IPS-20b (cell line): ENCODE measurements around the gene RNF169.

Experiments used
- H3K27ac ChIP-seq: one replicate; pipeline ENCODE4 v1.5.1; 2013; ENCODE audit warnings: low read length
- H3K27me3 ChIP-seq: 2 replicates; pipeline ENCODE4 v1.6.1; 2013; ENCODE audit warnings: mild to moderate bottlenecking, low read length, inconsistent platforms; ENCODE audit not compliant: insufficient read depth
- H3K36me3 ChIP-seq: 2 replicates; pipeline ENCODE4 v1.6.1; 2013; ENCODE audit warnings: low read depth, mild to moderate bottlenecking, inconsistent platforms, low read length, moderate library complexity; ENCODE audit not compliant: insufficient read depth
- H3K4me1 ChIP-seq: 2 replicates; pipeline ENCODE4 v1.6.1; 2013; ENCODE audit warnings: mild to moderate bottlenecking, control low read depth, inconsistent platforms, low read length, moderate library complexity; ENCODE audit not compliant: insufficient read depth
- H3K4me3 ChIP-seq: 2 replicates; pipeline ENCODE4 v1.5.1; 2013; ENCODE audit warnings: mild to moderate bottlenecking, low read length, inconsistent platforms
- H3K9ac ChIP-seq: 2 replicates; pipeline ENCODE4 v1.6.1; 2013; ENCODE audit warnings: low read depth, mild to moderate bottlenecking, inconsistent platforms, low read length, moderate library complexity
- H3K9me3 ChIP-seq: 2 replicates; pipeline ENCODE4 v1.6.1; 2013; ENCODE audit warnings: mild to moderate bottlenecking, low read depth, low read length, inconsistent platforms; ENCODE audit not compliant: insufficient read depth

RNF169 gene

DNA sequence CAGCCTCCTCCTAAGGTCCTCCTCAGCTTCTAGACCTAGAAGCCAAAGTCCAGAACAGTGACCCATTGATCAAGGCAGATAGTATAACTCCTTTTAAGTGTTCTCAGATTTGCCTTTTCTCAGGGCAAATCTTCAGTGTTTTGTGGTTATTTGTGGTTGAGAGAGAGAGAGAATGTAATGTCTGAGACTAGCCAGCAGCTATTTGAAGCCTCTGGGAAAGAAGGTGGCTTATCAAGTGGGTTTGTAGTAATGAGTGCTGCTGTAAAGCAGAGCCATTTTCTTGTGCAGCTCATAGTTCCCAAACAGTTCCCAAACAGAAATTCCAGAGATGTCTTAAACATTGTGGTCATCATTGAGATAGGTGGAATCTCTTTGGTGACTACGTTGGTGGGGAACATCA is 89.5 kb downstream of the RNF169 start:
- H3K9me3 ChIP-seq: no peaks in the 10 kb centered on the region
- no peak overlapping the region for H3K9ac ChIP-seq
- no peaks in the 10 kb centered on the region for H3K27me3 ChIP-seq
- peaks cover 74% of the 10 kb centered on the region for H3K36me3 ChIP-seq
- no peak overlapping the region for H3K27ac ChIP-seq
- H3K4me3 ChIP-seq: no peak overlapping the region
- no peaks in the 10 kb centered on the region for H3K4me1 ChIP-seq

DNA sequence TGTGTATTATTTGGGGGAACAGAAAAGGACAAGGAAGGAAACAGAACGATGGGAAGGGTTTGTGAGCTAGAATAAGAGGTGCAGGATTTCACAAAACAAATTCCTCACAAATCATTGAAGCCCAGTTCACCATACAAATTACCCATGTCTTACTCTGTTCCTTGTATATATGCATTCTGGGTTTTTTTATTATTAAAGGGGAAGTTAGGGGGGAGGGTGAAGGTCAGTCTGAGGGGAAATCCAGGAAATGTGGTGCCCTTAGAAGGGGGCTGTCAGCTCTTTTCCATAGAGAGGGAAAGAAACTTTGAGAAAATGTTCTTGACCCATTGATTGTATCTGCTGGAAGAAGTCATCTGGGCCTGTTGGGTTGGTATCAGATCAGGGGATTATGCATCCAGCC is 90.8 kb downstream of the RNF169 start:
- Histone ChIP-seq H3K9ac (no peak overlapping the region), H3K4me1 (no peaks in the 10 kb centered on the region), H3K4me3 (no peak overlapping the region), H3K36me3 (peaks cover 73% of the 10 kb centered on the region), H3K9me3 (no peaks in the 10 kb centered on the region), H3K27ac (no peak overlapping the region), H3K27me3 (no peaks in the 10 kb centered on the region)

DNA sequence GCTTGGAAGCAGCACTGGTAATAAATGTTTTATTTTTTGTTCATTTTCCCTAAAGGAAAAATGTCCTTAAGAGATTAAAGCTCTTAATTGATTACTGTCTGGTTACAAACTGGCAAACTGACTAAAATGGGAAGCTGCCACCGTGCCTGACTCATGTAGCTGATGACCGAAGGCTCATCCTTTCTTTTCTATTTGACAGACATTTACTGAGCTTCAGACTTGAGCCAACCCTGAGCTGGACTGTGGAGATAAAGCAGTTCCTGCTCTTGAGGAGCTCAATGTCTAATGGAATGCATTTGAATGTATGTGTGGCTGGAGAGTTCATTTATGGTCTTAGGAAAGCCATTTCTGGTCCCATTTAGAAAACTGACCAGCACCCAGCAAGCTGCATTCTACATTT is 91.3 kb downstream of the RNF169 start:
- H3K27ac ChIP-seq: no peak overlapping the region
- H3K9me3 ChIP-seq: no peaks in the 10 kb centered on the region
- H3K4me3 ChIP-seq: no peak overlapping the region
- no peaks in the 10 kb centered on the region for H3K27me3 ChIP-seq
- peaks cover 68% of the 10 kb centered on the region for H3K36me3 ChIP-seq
- no peak overlapping the region for H3K9ac ChIP-seq
- no peaks in the 10 kb centered on the region for H3K4me1 ChIP-seq

GRCh38 chr11:74840486-74840885 is 91.8 kb downstream of the RNF169 start:
- Histone ChIP-seq H3K36me3 (peaks cover 64% of the 10 kb centered on the region), H3K27ac (no peak overlapping the region), H3K9ac (no peak overlapping the region), H3K27me3 (no peaks in the 10 kb centered on the region), H3K4me3 (no peak overlapping the region), H3K4me1 (no peaks in the 10 kb centered on the region), H3K9me3 (no peaks in the 10 kb centered on the region)

- Histone ChIP-seq H3K27ac (no peak overlapping the region), H3K4me3 (no peak overlapping the region), H3K27me3 (no peaks in the 10 kb centered on the region), H3K4me1 (no peaks in the 10 kb centered on the region), H3K9ac (no peak overlapping the region), H3K9me3 (no peaks in the 10 kb centered on the region), H3K36me3 (peaks cover 57% of the 10 kb centered on the region)
These were observed 94.3 kb downstream of the RNF169 start for GRCh38 chr11:74842967-74843366.

DNA sequence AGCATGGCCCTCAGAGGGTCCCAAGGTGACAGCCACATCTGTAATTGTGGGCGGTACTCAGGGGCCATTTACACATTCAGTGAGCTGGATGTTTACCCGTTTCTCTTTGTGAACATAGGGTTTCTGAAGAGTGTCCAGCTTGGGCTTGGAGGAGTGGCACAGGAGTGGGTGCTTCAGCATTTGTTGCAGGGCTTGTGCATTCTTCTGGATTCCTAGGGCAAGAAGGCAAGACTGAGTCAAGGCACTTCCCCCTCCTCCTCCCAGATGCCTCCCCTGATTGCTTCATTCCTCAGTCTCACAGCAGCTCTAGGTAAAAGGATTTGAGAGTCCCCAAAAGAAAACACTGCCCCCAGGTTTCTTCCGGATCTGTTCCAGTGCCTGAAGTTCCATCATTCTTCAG is 95.4 kb downstream of the RNF169 start:
- peaks cover 51% of the 10 kb centered on the region for H3K36me3 ChIP-seq
- no peaks in the 10 kb centered on the region for H3K9me3 ChIP-seq
- H3K4me1 ChIP-seq: peaks cover 5% of the 10 kb centered on the region
- no peaks in the 10 kb centered on the region for H3K27me3 ChIP-seq
- no peak overlapping the region for H3K27ac ChIP-seq
- no peak overlapping the region for H3K9ac ChIP-seq
- no peak overlapping the region for H3K4me3 ChIP-seq

GRCh38 chr11:74844865-74845264 is 96.2 kb downstream of the RNF169 start:
- H3K27me3 ChIP-seq: no peaks in the 10 kb centered on the region
- peaks cover 7% of the 10 kb centered on the region for H3K4me1 ChIP-seq
- no peak overlapping the region for H3K27ac ChIP-seq
- no peak overlapping the region for H3K9ac ChIP-seq
- no peaks in the 10 kb centered on the region for H3K9me3 ChIP-seq
- peaks cover 51% of the 10 kb centered on the region for H3K36me3 ChIP-seq
- no peak overlapping the region for H3K4me3 ChIP-seq

DNA sequence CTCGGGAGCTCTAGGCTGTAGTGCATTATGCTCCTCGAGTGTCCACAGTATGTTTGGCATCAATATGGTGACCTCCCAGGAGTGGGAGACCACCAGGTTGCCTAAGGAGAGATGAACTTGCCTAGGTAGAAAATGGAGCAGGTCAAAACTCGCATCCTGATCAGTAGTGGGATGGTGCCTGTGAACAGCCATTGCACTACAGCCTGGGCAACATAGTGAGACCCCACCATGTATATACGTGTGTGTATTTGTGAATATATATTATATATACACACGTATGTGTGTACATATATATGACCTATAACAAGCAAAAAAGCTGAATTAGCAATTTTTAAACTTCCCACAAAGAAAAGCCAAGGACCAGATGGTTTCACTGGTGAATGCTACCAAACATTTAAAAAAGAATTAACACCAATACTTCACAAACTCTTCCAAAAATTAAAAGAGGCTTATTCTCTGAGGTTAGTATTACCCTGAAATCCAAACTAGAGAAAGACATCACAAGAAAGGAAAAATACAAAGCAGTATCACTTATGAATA is 97.4 kb downstream of the RNF169 start:
- H3K27me3 ChIP-seq: no peaks in the 10 kb centered on the region
- no peaks in the 10 kb centered on the region for H3K9me3 ChIP-seq
- no peak overlapping the region for H3K9ac ChIP-seq
- H3K4me3 ChIP-seq: no peak overlapping the region
- peaks cover 19% of the 10 kb centered on the region for H3K4me1 ChIP-seq
- peaks cover 49% of the 10 kb centered on the region for H3K36me3 ChIP-seq
- H3K27ac ChIP-seq: no peak overlapping the region

DNA sequence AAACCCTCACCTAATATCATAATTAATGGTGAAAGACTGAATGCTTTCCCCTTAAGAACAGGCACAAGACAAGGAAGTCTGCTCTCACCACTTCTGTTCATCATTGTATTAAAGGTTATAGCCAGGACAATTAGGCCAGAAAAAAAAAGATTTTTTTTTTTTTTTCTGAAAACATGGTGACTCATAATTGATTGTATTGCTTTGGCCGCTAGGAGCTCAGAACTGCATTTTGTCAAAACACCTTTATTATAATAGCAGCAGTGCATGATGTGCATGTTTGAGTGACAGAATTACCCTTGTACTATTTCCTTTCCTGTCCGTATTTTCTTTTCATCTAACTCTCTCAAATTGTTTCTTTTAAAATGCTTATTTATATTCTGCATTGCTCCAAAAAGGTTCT is 98.1 kb downstream of the RNF169 start:
- H3K9ac ChIP-seq: no peak overlapping the region
- no peaks in the 10 kb centered on the region for H3K9me3 ChIP-seq
- no peak overlapping the region for H3K27ac ChIP-seq
- peaks cover 20% of the 10 kb centered on the region for H3K4me1 ChIP-seq
- peaks cover 49% of the 10 kb centered on the region for H3K36me3 ChIP-seq
- H3K4me3 ChIP-seq: no peak overlapping the region
- no peaks in the 10 kb centered on the region for H3K27me3 ChIP-seq

DNA sequence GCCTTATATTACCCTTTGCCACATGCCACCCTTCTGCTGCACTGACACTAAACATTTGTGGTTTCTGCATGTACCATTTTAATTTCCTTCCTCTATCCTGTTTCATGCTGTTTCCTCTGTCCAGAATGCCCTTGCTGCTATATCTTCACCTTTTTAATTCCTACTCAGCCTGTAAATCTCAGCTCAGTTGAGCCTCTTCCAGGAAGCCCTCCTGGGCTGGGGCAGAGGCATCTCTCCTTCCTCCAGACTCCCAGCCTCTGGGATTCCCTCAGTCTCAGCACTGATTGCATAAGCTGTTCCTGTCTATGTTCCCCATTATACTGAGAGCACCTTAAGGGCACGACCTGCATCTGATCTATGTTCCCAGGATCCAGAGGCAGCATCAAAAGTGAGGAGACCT is 98.7 kb downstream of the RNF169 start:
- peaks cover 48% of the 10 kb centered on the region for H3K36me3 ChIP-seq
- no peak overlapping the region for H3K4me3 ChIP-seq
- no peaks in the 10 kb centered on the region for H3K9me3 ChIP-seq
- H3K9ac ChIP-seq: no peak overlapping the region
- H3K27ac ChIP-seq: no peak overlapping the region
- no peaks in the 10 kb centered on the region for H3K27me3 ChIP-seq
- peaks cover 20% of the 10 kb centered on the region for H3K4me1 ChIP-seq

DNA sequence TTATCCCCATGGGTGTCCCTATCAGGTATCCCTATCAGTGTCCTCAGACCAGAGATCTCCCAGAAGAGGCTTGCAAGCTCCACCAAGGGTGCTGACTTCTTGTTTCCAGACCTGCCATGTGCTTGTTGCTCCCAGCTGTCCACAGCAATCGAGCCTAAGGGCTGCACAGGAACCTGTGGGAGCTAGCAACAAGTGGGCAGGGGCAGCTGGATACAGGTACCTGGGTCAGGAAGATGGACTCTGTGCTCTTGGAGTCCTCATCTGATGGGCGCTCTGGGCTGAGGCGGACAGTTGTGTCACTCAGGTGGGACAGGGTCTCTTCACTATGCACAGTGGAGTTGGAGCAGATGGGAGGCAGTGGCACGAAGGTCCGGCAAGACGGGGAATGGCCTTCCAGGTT is 99.2 kb downstream of the RNF169 start:
- Histone ChIP-seq H3K9me3 (no peaks in the 10 kb centered on the region), H3K27me3 (no peaks in the 10 kb centered on the region), H3K27ac (no peak overlapping the region), H3K36me3 (peaks cover 44% of the 10 kb centered on the region), H3K9ac (no peak overlapping the region), H3K4me3 (no peak overlapping the region), H3K4me1 (peaks cover 20% of the 10 kb centered on the region)

DNA sequence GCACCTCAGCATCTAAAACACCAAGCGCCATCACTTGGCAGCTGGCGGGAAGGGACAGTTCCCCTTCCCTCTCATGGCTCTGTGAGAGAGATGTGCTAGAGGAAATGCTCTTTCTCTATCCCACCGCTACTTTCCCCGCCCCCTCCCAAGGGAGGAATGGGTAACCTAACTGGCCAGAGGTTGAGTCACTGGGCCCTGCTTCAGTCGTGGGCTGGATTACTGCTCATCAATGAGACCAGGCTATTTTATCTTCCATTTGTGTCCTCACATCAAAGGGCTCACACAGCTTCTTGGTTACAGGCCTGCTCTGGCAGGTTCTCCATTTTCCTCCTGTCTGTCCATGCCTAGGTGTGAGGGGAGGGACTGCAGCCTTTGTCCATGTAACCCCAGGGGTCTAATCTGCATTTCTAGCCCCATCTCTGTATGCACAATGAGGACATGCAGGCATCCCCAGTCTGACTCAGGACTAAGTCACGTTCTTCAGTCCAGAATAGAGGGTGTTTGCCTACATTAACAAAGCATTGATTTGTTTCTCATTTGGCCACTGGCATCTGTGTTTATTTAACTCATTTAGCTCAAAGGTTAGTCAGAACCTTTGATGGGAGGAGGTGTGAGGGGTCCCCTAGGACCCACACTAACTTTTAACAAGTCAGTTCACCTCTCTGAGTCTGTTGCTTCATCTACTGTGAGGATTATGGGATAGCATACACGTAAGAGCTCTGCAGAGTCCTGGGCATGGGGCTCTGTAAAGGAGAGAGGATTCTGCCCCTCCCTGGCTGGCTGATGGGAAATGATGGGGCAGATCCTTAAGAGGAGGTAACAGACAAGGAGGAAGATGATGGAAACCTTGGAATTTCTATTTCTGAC is 101.1 kb downstream of the RNF169 start:
- Histone ChIP-seq H3K9ac (peak overlapping the region; percentile 6; the same call in 1 of the 2 replicates), H3K4me1 (peaks cover 20% of the 10 kb centered on the region), H3K4me3 (no peak overlapping the region), H3K27me3 (no peaks in the 10 kb centered on the region), H3K36me3 (peaks cover 35% of the 10 kb centered on the region), H3K27ac (no peak overlapping the region), H3K9me3 (no peaks in the 10 kb centered on the region)
